ENCODE measurements around the gene NEXN.
A peak's percentile ranks its signal among the peaks of the same experiment; 100 is the strongest.

NEXN gene

GRCh38 chr1:77972080-77972479 lies 83.7 kb downstream of the NEXN start:
- TF ChIP-seq, protein P1, sequence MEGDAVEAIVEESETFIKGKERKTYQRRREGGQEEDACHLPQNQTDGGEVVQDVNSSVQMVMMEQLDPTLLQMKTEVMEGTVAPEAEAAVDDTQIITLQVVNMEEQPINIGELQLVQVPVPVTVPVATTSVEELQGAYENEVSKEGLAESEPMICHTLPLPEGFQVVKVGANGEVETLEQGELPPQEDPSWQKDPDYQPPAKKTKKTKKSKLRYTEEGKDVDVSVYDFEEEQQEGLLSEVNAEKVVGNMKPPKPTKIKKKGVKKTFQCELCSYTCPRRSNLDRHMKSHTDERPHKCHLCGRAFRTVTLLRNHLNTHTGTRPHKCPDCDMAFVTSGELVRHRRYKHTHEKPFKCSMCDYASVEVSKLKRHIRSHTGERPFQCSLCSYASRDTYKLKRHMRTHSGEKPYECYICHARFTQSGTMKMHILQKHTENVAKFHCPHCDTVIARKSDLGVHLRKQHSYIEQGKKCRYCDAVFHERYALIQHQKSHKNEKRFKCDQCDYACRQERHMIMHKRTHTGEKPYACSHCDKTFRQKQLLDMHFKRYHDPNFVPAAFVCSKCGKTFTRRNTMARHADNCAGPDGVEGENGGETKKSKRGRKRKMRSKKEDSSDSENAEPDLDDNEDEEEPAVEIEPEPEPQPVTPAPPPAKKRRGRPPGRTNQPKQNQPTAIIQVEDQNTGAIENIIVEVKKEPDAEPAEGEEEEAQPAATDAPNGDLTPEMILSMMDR (conservative IDR thresholded peaks at IDR 0.05; ENCODE audit: low read length), result no peak
- H3K4me3 ChIP-seq (ENCODE audit: low read length), result no peak overlapping the region
- DNase-seq (ENCODE audit: low read depth), result no peak

GRCh38 chr1:77975386-77975785 lies 87.0 kb downstream of the NEXN start:
- peak; percentile 26 for DNase-seq (ENCODE audit: low read depth)
- TF ChIP-seq, protein P1 (conservative IDR thresholded peaks at IDR 0.05; ENCODE audit: low read length), result no peak
- peak overlapping the region; percentile 30 for H3K4me3 ChIP-seq (ENCODE audit: low read length)

DNA sequence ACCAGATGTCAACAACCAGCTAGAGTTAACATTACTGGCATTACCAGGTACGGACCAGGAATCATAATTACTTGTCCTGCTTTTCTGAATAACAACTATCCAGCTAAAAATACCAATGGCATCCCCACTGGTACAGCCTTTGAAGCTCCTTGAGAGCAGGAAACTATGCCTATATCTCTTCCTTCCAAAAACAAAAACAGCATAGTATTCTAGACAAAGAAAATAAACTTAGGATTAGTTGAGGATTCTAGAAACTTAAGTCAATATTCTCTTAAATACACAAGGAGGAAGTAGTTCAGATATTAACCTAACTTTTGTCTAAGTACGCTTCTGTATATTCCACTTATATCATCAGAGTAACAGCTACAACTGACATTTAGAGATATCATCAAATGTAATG lies 87.5 kb downstream of the NEXN start:
- peak overlapping the region; percentile 30 for H3K4me3 ChIP-seq (ENCODE audit: low read length)
- no peak for DNase-seq (ENCODE audit: low read depth)
- TF ChIP-seq, protein P1 (conservative IDR thresholded peaks at IDR 0.05; ENCODE audit: low read length), result no peak

DNA sequence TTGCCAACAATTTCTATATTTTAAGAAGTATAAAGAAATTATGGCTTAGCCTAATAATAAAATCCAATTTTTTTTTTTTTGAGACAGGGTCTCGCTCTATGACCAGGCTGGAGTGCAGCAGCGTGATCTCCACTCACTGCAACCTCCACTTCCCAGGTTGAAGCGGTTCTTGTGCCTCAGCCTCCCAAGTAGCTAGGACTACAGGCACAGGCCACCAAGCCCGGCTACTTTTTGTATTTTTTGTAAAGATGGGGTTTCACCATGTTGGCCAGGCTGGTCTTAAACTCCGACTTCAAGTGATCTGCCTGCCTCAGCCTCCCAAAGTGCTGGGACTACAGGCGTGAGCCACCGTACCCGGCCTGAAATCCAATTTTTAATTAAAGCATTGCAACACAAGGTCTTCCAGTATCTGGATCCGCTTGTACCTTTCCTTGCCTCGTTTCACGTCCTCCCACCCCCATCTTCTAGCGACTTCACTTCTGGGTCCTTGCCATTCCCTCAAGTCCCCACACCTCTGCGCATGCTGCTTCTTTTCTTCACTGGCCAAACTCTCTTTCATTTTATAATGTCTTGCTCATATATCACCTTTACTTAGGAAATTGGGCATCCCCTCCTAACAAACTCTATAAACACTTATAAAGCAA lies 88.1 kb downstream of the NEXN start:
- no peak for DNase-seq (ENCODE audit: low read depth)
- peak overlapping the region; percentile 14 for H3K4me3 ChIP-seq (ENCODE audit: low read length)
- TF ChIP-seq, protein P1 (conservative IDR thresholded peaks at IDR 0.05; ENCODE audit: low read length), result no peak

DNA sequence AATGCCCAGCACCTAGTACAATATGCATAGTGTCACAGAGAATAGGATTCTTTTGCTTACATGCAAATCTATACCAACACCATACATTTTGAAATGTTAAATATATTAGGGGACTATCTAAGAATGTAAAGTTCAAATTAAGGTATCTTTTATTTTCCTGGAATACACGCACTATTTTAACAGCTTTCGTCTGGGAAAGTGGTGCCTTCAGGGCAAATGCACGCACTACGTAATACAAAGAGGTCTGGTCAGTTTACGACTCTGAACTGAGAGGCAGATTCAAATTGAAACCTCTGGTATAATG lies 89.5 kb downstream of the NEXN start:
- no peak for DNase-seq (ENCODE audit: low read depth)
- peak overlapping the region; percentile 80 for H3K4me3 ChIP-seq (ENCODE audit: low read length)
- TF ChIP-seq, protein P1 (conservative IDR thresholded peaks at IDR 0.05; ENCODE audit: low read length), result no peak

DNA sequence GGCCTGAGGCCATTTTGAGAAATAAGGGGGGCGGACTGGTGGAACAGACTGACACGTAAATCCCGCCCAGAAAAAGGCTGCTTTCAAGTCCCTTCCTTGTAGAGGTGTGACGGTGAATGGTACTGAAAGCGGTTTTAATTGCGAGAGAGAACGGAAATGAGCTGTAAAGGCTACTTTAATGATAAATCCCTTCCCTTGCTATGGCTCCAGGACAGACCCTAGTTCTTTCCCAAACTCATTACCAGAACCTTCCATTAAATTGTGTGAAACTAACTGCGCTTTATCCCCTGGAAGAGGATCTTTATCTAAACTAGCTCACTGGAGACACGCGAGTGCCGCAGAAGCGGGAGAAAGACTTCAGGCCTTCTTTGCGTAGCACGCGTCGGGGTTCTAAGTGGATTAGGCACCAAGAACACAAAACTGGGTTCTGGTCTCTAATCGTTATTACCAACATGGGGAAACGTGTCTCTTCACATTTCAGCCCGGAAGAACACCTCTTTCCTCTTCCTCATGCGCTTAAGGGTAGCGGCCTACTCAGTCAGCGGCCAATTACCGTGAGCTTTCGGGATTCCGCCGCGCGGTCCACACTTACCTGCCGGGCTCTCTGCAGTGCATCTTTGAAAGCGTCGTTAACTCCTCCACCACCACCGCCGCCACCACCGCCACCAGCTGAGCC lies 90.0 kb downstream of the NEXN start:
- peak overlapping the region; percentile 80 for H3K4me3 ChIP-seq (ENCODE audit: low read length)
- TF ChIP-seq, protein P1 (conservative IDR thresholded peaks at IDR 0.05; ENCODE audit: low read length), result no peak
- DNase-seq (ENCODE audit: low read depth), result peak; percentile 92

All from AG10803 (cell line).